Stimulated activated CD8-positive, alpha-beta memory T cell treated with anti-CD3 and anti-CD28 coated beads, Interleukin-4, amount 100 ng/mL, for 1 hour (primary cell): ENCODE data around the gene TRIO.

Source experiments
- DNase-seq, 2 donors: peaks; one replicate each; pipeline ENCODE4 v3.0.0-alpha.2; 2020; ENCODE audit warnings: low read depth in 2 of 2, low spot score in 1 of 2

The TRIO gene

DNA sequence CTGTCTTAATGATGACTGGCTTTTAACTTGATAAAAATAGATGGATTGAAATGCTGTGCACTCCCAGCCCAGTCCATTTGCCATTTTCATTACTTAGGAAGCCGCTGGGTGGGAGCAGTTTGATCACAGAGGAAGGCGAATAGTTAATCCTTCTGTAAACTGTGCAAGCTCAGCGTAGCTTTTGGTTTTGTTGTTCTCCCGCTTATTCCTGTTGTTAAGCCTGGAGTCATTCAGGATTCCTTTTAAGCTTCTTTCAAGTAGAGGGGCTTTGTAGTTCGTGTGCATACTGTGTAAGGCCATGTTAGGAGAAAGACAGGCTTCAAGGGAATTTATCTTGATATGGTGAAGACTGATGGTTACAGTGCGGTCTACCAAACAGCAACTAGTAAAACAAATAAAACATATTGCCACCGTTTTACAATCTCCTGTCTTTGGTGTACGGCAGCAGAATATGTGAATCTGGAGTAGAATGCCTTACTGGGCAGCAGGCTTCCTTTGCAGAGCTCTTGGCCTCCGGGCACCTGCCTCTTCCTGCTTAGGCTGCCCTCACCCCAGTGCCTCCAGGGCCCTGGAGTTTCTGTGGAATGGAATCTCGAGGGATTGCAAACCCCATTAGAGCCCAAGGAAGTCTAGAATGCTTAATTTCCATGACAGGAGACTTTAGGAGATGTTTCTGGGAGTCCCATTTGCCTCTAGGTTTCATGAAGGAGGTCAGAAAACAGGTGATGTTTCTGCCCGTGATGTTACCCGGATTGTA, 141.4 kb downstream of the TRIO start:
- no peak for DNase-seq

DNA sequence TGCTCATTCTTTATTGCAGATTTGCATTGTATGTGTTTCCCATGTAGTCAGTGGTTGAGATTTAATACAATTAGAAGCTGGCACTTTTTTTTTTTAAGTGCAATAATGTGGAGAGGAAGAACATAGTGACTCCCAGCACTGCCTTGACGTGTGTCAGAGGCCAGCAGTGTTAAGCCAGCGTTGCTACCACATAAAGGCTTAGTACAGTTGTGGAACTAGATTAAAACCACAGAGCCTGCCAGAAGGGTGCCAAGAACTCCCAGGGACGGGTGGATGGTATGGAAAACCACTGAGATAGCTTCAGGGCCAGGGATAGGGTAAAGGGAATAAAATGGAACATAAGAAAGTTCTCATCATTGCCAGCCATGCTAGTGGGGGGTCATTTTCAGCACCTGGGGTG, 142.9 kb downstream of the TRIO start:
- DNase-seq, result no peak

DNA sequence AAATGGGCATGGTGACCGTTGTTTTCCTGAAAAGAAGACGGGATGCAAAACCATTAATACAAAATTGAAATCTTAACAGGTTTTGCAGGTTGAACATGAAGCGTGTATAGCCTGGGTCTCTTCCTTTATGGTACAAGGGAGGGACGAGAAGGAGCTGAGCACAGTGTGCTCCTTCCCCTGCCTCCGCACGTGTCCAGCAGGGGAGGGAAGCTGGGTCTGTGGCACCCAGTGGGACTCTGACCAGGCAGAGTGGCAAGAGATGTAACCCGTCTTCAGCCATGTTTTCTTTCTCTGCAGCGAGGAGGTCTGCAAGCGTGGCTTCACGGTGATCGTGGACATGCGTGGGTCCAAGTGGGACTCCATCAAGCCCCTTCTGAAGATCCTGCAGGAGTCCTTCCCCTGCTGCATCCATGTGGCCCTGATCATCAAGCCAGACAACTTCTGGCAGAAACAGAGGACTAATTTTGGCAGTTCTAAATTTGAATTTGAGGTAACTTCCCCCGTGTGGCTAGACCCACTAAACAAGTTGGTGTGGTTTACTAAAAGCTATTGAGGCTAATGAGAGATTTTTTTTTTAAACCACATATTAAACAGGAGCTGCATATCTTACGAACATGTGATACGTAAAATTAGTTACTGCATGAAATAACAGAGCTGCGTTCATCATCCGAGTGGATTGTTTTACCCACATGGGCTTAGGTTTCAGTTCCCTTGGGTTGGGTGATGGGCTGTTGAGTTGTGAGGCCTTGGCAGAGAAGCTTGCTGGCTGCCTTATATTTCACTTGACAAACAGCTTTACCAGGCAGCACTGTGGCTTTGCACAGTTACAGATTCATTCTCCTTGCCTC, 143.7 kb downstream of the TRIO start:
- DNase-seq, result no peak

DNA sequence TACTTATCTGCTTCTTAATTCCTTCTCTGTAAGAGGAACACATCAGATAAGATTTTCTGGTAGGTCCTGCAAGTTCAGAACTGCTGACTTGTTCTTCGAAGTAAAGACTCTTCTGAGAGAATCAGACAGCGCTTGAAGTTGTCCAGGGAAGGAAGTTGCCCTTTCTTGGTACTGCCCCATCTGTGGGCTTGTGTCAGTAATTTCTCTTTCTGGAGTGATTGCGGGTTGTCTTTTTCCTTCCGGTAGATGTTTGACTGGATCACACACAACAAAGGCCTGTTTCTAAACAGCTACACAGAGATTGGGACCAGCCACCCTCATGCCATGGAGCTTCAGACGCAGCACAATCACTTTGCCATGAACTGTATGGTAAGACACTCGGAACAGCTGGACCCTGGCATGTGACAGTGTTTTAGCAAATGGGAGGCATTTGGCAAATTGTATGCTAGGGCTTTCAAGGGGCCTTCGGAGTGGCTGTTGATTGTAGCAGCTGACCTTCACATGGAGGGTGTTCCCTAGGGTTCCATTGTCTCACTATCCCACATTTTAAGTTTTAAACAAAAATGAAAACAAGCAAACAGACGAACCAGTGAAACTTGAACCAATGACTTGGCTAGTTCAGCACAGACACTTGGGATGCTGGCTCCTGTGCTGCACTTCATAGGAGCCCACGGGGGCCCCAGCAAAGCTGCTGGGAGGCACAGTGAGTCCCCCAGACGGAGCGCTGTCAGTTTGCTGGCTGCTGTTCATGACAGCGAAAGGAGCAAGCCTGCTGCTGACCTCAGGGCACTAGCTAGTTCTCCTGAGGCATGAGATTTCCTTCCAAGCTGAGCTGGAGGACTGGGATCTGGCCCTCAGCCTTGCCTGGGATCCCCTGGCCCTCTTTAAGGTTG, 149.9 kb downstream of the TRIO start:
- no peak for DNase-seq

DNA sequence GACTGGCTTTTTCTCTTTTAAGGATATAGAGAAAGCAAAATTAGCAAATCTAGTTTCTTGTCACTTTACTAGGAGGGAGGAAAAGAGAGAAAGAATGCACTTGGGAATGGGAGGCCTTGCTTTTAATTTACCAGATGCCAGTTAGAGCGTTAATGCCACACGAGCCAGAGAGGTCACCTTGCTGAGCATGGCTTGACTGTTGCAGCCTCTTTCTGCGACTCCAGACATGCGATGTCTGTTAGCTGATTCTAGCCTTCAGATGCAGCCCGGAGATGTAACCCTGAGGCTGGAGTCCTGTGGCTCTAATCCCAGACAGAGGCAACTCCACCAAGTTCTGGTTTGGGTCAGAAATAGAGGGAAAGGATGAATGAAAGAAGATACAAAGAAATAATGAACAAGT, 152.5 kb downstream of the TRIO start:
- no peak for DNase-seq

DNA sequence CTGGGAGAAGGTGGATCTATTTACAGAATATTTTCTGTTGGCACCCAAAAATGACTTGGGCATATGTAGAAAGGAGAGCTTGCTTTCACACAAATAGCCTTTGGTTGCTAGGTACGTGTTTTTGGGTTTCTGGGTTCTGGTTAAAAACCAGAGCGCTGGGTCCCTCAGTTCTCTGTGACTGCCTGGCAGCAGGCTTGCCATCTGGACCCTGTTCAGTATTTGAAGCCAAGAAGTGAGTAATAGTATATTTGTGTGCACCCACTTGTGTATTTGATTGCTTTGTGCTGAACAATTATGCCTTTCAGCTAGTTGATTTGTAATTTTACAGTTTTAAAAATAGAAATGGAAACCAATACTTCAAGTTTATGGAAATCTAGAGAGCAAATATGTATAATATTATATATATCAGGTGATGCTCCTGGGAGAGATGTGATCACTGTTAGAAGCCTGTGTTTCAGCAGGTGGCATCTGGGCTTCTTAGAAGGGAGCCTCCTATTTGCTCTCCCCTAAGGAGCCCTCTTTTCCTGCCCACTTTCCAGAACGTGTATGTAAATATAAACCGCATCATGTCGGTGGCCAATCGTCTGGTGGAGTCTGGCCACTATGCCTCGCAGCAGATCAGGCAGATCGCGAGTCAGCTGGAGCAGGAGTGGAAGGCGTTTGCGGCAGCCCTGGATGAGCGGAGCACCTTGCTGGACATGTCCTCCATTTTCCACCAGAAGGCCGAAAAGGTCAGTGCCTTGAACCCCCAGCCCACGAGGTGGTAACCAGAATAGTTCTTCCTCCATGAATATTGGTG, 153.6 kb downstream of the TRIO start:
- DNase-seq, result no peak

DNA sequence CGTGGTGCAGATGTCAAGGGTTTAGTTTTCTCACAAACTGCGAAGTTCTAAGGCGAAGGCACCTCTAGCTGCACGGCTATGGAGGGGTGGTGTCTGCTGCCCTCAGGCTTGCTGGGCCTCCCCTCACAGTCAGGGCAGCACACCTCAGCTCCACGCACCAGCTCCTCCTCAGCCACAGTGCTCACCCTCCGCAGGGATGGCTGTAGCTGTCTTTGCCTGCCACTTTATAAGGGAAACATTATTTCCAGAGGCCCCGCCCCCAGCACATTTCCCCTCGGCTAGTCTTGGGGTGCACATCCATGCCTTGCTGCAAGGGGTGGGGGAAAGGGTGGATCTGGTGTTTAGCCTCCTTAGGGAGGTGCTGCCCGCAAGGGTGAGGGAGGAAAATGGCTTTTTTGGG, 154.6 kb downstream of the TRIO start:
- no peak for DNase-seq

DNA sequence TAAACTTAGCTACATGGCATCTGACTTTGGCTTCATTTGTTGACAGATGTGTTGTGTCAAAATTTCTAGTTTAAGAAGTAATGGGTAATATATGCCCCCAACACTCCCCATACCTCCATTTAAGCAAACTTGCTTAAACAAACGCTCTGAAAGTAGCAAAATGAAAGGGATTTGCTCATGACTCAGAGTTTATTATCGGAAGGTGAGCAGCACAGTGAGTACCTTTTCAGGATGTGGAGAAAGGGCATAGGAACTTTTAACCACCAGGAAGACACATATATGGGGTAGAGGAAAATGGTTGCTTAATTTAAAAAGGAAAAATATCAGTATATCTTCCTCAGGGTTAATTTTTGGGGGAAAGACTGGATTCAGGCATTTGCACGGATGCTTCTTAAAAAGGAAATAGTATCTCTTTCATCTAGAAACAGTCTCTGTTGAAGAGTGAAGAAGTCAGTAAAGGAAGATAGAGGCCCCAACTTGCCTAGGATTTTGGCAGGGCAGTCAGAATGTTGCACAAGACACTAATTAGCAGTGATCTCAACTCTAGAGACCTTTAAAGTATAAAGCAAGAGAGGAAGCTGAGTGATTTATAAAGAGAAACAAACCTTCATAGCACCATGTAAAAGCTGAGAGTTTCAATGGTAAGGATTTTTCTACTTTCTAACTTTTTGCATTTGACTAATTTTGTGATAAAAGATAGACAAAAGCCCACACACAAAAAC, 155.1 kb downstream of the TRIO start:
- DNase-seq, result no peak

DNA sequence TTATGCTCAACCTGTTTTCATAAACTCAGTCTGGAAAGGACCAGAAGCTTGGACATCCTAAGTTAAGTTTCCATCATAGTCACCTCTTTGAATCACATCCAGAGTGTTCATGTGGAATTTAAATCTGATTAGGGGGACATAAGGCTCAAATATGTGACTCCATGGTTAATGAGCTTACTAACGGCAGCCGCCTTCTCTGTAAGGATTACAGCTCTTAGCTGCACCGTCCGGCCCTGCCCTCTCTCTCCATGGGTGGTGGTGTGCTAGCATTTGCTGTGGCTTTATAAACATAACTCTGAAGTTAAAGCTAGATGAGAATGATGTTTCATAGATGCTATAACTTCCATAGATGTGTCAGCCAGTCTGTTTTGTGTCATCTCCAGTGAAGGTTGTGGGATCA, 156.5 kb downstream of the TRIO start:
- DNase-seq, result no peak

DNA sequence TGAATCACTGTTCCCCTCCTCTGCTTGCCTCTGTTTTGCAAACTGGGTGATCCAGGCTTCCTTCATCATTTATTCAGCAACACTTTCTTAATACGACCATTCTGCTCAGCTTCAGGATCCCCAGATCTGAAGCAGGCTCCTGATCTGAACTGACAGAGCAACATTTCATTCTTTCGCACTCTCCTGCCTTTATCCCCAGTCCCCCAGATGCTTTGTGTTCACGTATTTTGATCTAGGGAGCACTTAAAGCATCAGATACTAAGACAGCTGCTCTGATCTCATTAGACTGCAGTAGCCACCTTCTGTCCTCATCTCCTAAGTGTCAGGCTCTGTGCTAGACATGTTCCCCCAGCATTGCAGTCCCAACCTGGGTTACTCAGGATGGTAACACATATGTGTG, 158.0 kb downstream of the TRIO start:
- no peak for DNase-seq

DNA sequence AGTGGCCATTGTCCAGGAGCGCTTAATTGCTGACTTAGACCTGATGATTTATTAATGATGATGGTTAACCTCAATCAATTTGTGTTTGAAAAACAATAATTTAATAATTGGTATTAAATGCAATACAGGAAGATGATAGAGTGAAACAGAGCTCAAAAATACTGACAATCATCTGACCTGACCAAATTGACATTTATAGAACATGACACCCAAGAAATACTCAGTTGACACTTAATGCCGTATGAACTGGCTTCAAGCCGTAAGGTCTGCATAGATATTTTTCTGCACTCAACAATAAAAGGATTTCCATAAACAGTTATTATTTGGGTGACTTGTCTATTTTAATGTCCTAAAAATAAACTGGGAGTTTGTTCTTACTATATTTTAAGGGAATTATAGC, 159.2 kb downstream of the TRIO start:
- DNase-seq, result no peak

DNA sequence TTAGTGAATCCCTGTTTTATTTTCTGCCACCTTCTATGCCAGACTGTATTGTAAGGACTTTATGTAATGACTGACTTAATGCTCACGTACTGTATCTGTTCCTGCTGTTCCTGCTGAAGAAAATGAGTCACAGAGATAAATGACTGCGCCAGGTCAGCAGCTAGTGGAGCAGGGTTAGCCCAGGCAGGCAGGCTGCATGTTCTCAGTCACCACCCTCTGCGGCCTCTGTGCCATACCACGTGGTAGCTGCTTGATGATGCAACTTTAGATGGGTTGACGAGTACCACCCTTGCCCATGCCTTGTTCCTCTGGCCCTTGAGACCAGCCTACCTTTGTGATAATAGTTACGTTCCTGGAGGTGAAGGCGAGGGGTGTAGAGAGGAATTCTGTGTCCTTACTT, 161.9 kb downstream of the TRIO start:
- DNase-seq, result no peak

DNA sequence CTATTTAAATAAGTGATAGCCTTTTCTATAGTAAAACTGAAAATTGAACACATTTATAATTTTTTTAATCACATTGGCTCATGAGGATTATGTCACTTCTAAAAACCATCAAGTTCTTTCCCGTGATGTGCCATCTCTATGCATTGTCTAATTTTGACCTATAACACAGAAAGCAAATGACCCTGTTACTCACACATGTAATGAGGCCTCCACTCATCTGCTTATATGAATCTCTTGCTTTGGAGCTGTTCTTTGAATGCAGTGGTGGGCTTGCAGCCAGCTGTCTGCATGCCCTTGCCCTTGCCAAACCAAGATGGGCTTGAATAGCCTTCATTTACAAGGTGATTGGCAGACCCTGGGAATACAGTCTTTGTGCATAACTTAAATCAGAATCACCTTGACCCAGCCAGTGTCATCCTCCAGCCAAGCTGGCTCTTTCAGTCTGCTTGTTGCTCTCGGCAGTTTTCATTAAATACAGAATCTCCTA, 163.2 kb downstream of the TRIO start:
- no peak for DNase-seq

DNA sequence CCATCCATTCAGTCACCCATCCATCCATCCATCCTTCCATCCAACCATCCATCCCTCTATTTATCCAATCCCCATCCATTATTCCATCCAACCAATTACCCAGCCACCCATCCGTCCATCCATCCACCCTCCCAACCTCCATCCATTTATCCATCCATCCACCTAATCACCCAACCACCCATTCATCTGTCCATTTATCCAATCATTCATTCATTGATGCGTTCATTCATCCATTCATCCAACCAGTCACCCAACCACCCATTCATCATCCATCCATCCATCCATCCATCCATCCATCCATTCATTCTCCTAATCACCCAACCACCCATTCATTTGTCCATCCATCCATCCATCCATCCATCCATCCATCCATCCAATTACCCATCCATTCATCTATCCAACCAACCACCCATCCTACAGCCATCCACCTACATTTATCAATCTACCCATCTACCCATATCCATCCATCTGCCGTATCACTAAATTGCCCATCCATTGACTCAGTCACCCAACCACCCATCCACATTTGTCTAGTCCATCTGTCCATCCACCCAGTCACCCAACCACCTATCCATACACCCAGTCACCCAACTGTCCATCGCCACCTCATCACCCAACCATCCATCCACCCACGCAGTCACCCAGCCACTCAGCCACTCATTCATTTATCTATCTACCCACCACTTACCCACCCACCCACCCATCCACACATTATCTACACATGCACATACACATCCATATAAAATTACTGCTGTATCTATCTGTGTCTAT, 165.4 kb downstream of the TRIO start:
- DNase-seq, result no peak

DNA sequence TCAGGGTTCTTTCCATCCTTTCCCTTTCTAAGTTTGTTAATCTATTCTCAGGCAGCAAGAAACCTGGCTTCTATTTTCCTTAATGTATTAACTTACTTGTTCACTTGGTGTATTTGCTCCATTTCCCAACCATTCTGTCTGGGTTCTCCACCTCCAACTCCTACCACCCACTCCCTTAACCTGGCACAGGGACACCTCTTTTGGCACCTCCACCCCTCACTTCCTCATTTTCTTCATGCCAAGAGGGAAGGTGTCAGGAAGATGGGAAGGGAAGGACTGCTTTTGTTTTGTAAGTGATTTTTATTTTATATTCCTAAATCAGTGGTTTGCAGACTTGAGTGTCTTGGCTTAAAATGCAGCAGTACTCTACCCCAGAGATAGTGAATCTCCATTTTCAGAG, 166.1 kb downstream of the TRIO start:
- no peak for DNase-seq

DNA sequence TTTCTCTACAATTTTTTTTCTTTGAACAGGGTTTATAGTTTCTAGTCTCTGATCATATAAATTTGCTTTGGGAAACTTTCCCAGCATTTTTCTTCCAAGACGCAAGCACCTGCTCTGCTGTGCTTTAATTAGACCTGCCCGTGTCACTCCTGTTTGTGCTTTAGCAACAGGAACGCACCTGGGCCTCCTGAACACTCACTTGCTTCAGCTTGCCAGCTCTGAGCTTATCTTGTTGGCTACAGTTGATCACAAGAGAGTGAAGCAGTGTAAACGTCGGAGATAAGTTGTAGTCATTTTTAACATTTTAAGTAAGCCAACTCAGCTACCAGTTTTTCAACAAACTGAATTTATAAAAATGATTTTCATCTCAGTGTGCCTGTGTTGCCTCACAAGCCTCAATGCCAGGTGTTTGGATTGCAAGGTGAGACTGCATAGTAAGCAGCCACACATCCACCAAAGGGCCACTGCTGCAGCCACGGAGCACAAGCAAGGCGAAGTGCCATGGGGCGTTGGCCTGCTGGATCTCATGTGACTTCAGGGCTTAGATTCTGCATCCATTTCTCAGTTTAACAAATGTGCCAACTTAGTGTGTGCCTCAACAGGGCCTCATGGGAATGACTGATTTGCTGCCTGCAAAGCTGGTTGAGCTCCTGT, 166.9 kb downstream of the TRIO start:
- no peak for DNase-seq

DNA sequence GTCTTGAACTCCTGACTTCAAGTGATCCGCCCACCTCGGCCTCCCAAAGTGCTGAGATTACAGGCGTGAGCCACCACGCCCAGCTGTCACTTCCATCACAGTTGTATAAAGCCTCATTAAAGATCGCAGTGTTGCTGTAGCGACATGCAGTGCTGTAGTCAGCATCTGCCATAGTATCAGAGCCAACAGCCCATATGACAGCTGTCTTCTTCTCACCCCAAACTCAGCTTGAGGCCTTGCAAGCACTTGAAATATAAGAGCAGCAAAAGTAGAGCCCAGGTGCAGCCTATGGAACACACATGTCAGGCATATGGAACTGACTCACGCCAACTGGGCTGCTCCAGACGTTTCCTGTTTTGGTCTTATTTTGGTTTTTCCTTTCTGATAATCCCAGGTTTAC, 167.8 kb downstream of the TRIO start:
- DNase-seq, result no peak

DNA sequence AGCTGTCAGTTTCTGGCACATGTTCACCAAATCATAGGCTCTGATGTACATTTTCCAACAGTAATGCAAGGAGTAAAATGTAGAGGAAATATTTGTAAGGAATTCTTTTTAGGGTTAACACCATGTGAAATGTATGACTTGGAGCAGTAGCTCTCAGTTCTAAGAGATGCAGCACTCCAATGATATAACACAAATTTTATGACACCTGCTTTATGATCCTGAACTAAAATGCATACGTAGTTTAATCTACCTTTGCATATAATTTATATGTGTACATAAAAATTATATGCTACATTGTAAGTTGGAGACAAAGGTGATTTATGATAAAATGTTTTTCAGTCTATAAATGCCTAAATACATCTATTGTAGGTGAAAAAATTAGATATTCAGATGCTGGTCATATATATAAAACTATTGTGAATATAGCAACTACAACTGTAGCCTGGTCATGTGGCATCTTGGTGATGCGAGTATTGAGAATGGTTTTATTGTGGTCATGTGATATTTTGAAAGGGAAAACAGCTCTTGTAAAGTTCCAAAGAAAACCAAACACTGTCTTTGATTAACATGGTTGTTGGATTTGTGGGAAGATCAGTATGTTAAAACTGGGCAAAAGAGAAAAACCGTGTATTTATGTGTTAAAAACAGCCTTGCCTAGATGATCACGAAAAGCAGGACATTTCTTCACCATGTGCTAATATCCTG, 171.0 kb downstream of the TRIO start:
- DNase-seq, result no peak
